Measurements from ENCODE around the gene FAM76A. TPM values are rescaled to one million over a fixed set of nuclear protein-coding genes. Genes with fewer than 3 reads are reported as not detected.

Gene FAM76A
- total and polyA plus RNA-seq, 2 donors (not counting 1 experiment from before 2014, with no cell fraction given) = 13.5 to 17.5 TPM

DNA sequence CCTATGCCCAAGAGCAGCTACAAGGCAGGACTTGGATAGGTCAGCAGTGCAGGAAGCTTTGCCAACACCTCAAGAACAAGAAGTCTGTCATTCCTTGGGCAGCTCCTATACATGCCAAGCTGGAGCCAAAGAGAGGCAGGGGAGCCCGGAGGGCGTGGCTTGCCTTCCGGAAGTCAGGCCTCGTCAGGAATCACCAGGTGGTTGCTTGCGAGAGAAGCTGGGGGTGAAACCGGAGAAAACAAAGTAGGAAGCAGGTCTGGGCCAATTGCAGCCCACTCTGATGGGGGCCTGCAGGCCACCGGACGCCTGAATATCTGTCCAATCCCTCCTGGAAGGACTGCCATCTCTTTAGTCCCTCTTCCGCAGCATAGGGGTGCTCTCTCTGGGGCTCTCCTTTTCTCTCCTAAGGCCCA, 794 bp upstream of the FAM76A start:
- H3K4me1 ChIP-seq (ENCODE audit: control insufficient read depth, extremely low read depth, insufficient read depth, low read length) = peaks cover 7% of the 10 kb centered on the region
- H2AFZ ChIP-seq (ENCODE audit: low read length) = peak overlapping the region; percentile 91
- peaks cover 7% of the 10 kb centered on the region for H3K79me2 ChIP-seq (ENCODE audit: control insufficient read depth, insufficient read depth, low read length)
- TF ChIP-seq EZH2 (IDR thresholded peaks at IDR 0.05; ENCODE audit: low read length, missing control alignments) (no peak), CTCF (conservative IDR thresholded peaks at IDR 0.05 in 1 of 2, IDR thresholded peaks at IDR 0.05 in 1 of 2; ENCODE audit: low read depth in 1 of 2, low read length in 2 of 2) (no peak)
- H3K27ac ChIP-seq (ENCODE audit: insufficient read depth, low read length) = peak overlapping the region; percentile 94
- peak; percentile 2 to 13 for DNase-seq (ENCODE audit: low read depth in 2 of 2)
- H4K20me1 ChIP-seq (ENCODE audit: control insufficient read depth, extremely low read depth, insufficient read depth, low read length) = no peaks in the 10 kb centered on the region
- no peaks in the 10 kb centered on the region for H3K9me3 ChIP-seq (ENCODE audit: control insufficient read depth, insufficient read depth, low read depth, low read length)
- peak overlapping the region; percentile 28 to 50 (median 38) for H3K4me3 ChIP-seq (replicated peaks in 1 of 4; ENCODE audit: control extremely low read depth in 1 of 4, insufficient read depth in 1 of 4, low read depth in 3 of 4, low read length in 4 of 4)
- H3K36me3 ChIP-seq (ENCODE audit: control insufficient read depth, insufficient read depth, low read length) = no peaks in the 10 kb centered on the region
- no peaks in the 10 kb centered on the region for H3K27me3 ChIP-seq (ENCODE audit: control insufficient read depth, insufficient read depth, low read length)
- H3K4me2 ChIP-seq (ENCODE audit: extremely low read depth, insufficient read depth, low read length) = peak overlapping the region; percentile 82
- peak overlapping the region; percentile 55 for H3K9ac ChIP-seq (ENCODE audit: insufficient read depth, low read length)

DNA sequence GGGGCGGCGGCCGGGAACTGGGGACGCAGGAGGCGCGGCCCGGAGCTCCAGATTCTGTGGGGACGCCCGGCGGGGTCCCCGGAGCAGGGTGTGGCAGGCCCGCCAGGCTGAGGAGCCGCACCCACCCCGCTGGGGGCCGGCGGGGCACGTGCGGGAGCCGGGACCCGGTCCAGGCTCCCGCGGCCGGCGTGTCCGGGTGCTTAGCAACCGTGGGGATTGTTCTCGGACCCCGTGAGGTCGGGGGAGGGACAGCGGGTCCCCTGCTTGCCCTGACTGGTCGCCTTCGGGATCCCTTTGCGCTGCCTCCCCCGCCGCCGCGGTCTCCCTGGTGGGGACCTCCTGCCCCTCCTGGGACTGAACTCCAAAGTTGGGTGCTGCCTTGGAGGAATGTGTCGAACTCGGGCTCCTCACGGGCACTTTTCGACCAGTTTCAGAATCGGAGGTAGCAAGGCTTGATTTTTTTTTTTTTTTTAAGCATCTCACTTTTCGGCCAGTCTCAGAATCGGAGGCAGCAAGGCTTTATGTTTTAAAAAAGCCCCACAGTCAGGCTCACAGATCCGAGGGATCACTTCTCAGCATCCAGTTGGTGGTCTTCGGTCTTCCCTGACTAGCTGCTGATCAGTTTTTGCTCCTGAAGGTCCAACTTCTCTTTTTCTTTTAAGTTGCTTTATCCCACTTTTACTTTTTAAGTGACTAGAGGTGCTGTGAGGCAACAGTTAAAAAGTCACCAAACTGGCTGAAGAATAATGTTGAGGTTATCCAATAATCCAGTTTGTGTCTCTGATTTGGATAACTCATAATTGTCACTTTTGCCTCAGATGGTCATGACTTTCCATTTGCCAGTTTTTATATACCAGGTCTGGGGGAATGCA, 648 bp downstream of the FAM76A start:
- Histone ChIP-seq H3K27me3 (ENCODE audit: control insufficient read depth, insufficient read depth, low read length) (no peaks in the 10 kb centered on the region), H3K36me3 (ENCODE audit: control insufficient read depth, insufficient read depth, low read length) (no peaks in the 10 kb centered on the region), H2AFZ (ENCODE audit: low read length) (peak overlapping the region; percentile 33), H3K4me3 (replicated peaks in 1 of 4; ENCODE audit: control extremely low read depth in 1 of 4, insufficient read depth in 1 of 4, low read depth in 3 of 4, low read length in 4 of 4) (peak overlapping the region; percentile 78 to 91 (median 88)), H3K4me2 (ENCODE audit: extremely low read depth, insufficient read depth, low read length) (peak overlapping the region; percentile 94), H3K9me3 (ENCODE audit: control insufficient read depth, insufficient read depth, low read depth, low read length) (no peaks in the 10 kb centered on the region), H3K27ac (ENCODE audit: insufficient read depth, low read length) (peak overlapping the region; percentile 83), H4K20me1 (ENCODE audit: control insufficient read depth, extremely low read depth, insufficient read depth, low read length) (no peaks in the 10 kb centered on the region), H3K4me1 (ENCODE audit: control insufficient read depth, extremely low read depth, insufficient read depth, low read length) (peaks cover 7% of the 10 kb centered on the region), H3K9ac (ENCODE audit: insufficient read depth, low read length) (peak overlapping the region; percentile 81), H3K79me2 (ENCODE audit: control insufficient read depth, insufficient read depth, low read length) (peaks cover 7% of the 10 kb centered on the region)
- peak; percentile 23 to 33 for DNase-seq (ENCODE audit: low read depth in 2 of 2)
- TF ChIP-seq CTCF (conservative IDR thresholded peaks at IDR 0.05 in 1 of 2, IDR thresholded peaks at IDR 0.05 in 1 of 2; ENCODE audit: low read depth in 1 of 2, low read length in 2 of 2) (no peak), EZH2 (IDR thresholded peaks at IDR 0.05; ENCODE audit: low read length, missing control alignments) (no peak)

DNA sequence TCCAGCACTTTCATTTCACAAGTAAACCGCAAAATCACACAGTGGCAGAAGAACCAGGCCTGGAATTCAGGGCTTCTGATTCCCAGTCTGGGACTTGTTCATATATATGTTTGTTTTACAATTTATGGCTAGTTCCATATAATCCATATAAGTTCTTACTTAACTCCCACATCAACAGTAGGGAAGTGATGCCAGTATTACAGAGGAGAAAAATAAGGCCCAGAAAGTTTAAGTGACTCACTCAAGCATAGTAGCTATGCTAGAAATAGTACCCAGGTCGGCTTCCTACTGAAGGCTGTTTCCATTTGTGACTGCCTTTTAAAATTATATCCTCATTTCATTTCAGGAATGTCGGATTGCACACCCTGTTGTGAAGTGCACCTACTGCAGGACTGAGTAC, 1.4 kb downstream of the FAM76A start:
- Histone ChIP-seq H3K79me2 (ENCODE audit: control insufficient read depth, insufficient read depth, low read length) (peaks cover 7% of the 10 kb centered on the region), H4K20me1 (ENCODE audit: control insufficient read depth, extremely low read depth, insufficient read depth, low read length) (no peaks in the 10 kb centered on the region), H3K9me3 (ENCODE audit: control insufficient read depth, insufficient read depth, low read depth, low read length) (no peaks in the 10 kb centered on the region), H3K36me3 (ENCODE audit: control insufficient read depth, insufficient read depth, low read length) (no peaks in the 10 kb centered on the region), H3K4me2 (ENCODE audit: extremely low read depth, insufficient read depth, low read length) (peak overlapping the region; percentile 94), H3K4me3 (replicated peaks in 1 of 4; ENCODE audit: control extremely low read depth in 1 of 4, insufficient read depth in 1 of 4, low read depth in 3 of 4, low read length in 4 of 4) (peak overlapping the region; percentile 78 to 91 (median 88)), H2AFZ (ENCODE audit: low read length) (no peak overlapping the region), H3K4me1 (ENCODE audit: control insufficient read depth, extremely low read depth, insufficient read depth, low read length) (peaks cover 7% of the 10 kb centered on the region), H3K27me3 (ENCODE audit: control insufficient read depth, insufficient read depth, low read length) (no peaks in the 10 kb centered on the region), H3K9ac (ENCODE audit: insufficient read depth, low read length) (peak overlapping the region; percentile 16), H3K27ac (ENCODE audit: insufficient read depth, low read length) (peak overlapping the region; percentile 83)
- TF ChIP-seq CTCF (conservative IDR thresholded peaks at IDR 0.05 in 1 of 2, IDR thresholded peaks at IDR 0.05 in 1 of 2; ENCODE audit: low read depth in 1 of 2, low read length in 2 of 2) (no peak), EZH2 (IDR thresholded peaks at IDR 0.05; ENCODE audit: low read length, missing control alignments) (no peak)
- peak; percentile 36 to 41 for DNase-seq (ENCODE audit: low read depth in 2 of 2)
